Hair follicle dermal papilla cell (primary cell): ENCODE measurements around the gene CHST6. TPM values are rescaled to one million over a fixed set of nuclear protein-coding genes. Genes with fewer than 3 reads are reported as not detected.

ENCODE experiments used
- total RNA-seq: library from RNA; depleted of rRNA; stranded (reverse); fragments of >200 nt; gene quantifications from 2 replicates; pipeline ENCODE4 v1.2.3, GENCODE V29; 2012

Gene CHST6
- total RNA-seq, result 0.73 and 1.3 TPM in 2 replicates

DNA sequence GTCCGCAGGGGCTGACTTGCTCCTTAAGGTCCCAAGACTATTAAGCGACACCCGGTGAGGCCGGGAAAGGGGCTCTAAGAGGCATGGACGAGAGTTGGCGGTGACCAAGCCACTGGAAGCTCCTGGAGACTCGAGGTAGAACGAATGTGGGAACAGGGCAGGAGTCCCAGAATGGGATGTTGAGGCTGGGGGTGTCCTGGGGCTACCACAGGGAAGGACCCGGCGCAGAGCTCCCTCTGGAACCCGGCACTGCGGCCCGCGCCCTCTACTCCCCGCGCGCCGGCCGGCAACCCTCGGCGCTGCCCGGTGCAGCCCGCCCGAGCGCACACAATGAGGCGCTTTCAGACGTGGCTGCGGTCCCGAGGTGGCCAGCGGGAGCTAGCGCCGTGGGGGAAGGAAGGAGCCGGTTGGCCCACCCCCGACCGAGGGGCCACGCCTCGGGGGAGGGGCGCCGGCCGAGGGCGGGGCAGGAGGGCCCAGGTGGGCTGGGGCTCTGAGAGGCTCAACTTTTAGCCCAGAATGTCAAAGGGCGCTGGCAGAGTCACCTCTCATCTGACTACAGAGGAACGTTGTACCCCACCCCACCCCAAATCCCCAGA lies at the start of gene CHST6:
CHST6 (minus strand) TSS at position 366 of the 599 bp plus-strand sequence. CDS start 15,613 bp downstream, outside the sequence.

DNA sequence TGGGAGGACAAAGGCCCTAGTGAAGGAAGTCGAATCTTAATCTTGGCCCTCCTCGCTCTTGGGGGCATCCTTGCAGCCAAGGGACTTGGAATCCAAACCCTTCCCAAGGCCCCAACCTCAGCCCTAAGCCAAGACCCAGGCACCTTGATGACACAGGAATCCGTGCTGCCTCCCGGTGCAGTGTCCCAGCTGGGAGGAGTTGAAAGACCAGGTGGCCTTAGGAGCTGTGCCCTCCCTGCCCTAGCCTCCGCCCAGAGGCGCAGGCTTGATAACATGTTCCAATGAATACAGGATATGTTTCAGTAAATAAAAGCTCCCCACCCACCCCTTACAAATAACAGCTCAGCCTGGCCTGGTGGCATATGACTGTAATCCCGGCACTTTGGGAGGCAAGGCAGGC lies 40.7 kb upstream of the CHST6 start, which contains the start of gene CHST5:
CHST5 (minus strand) TSS at position 208 of the 400 bp plus-strand sequence. CDS start 5,724 bp downstream, outside the sequence.

DNA sequence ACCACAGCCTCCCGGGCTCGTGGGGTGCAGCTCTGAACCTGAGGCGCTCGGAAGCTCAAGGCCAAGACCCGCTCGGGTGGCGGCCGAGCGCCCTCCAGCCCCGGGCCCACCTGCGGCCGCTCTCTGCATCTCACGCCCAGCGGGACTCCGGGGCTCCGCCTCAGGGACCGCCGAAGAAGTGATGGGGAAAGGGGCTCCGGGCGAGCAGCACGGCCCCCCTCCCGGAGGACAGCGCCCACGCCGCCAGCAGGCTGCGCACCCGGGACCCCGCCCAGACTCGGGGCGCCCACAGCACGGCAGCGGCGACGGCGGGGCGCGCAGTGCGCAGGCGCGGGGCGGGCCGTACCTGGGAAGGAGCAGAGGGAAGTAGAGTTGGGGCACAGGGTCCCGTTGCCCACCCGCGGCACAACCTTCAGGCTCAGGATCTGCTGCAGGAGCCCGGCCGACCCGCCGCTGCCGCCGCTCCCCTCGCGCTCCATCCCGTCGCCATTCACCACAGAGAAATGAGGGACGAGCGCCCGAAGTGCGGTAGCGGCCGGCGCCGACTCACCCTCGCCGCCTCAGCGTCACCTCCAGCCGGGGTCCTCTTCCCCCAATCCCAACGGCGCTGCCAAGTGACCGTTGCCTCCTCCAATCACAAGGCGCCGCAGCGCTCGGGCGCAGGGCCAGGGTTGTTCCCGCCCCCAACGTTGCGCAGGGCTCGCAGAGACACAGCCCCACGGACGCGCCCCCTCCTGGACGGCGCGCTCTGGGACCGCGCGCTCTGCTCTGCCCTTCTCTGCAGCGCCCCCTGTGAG lies 30.9 kb downstream of the CHST6 start, which contains the start of gene TMEM170A:
TMEM170A (minus strand) TSS at position 568 of the 797 bp plus-strand sequence; CDS start at position 479, 89 bp downstream.

DNA sequence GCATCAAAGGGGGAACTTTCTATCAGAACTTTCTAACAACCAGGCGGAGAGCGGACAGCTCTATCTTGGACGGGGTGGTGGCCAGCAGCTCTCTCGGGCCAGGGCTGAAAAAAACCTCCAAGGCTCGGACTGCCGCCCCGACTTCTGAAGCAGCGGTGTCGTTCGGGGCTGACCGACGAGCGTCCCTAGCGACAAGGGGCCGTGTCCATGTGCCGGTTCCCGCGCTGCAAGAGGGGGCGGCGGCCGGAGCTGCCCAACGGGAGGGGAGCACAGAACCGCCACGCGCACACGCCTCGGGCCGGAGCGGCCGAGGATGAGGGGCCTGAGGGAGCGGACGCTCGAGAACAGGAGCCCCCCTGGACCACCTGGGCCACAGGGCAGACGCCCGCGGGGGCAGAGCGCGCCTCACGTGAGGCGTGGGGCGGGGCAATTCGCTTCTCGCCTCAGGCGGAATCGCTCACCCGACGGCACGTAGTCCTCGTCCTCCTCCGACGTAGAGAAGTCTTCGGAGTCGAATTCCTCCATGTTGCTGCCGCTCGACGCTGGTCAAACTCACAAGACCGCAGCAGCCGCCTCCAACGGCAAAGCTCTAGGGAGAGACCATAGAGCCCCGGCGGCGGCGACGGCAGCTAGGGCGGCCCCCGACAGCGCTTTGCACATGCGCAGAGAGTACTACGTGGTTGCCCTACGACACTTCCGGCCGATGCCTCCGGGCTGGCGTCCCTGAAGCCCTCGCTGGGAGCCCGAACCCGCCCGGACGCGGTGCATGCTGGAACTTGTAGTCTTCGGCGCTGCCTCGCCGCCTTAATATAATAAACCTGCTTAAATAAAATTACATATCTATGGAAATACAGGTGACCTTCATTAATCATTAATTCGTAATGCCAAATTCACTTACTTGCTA lies 62.2 kb downstream of the CHST6 start, which contains the start of gene CFDP1:
CFDP1 (minus strand) TSS at position 676 of the 904 bp plus-strand sequence; CDS start at position 525, 151 bp downstream.

Other genes starting within 250 kb of the CHST6 start
- 117 and 128 TPM in 2 replicates for gene BCAR1, start 243.8 kb downstream of the CHST6 start, total RNA-seq
- gene CFDP1, start 61.9 kb downstream of the CHST6 start, total RNA-seq, result 29.1 and 32.0 TPM in 2 replicates
- 12.6 and 14.1 TPM in 2 replicates for gene TMEM170A, start 30.8 kb downstream of the CHST6 start, total RNA-seq
- 0.49 TPM in 1 of 2 replicates, not detected in the other for gene CHST5, start 40.7 kb upstream of the CHST6 start, total RNA-seq
- 15.3 and 16.2 TPM in 2 replicates for gene TMEM231, start 60.8 kb upstream of the CHST6 start, total RNA-seq
- 27.3 and 34.5 TPM in 2 replicates for gene GABARAPL2, start 70.9 kb upstream of the CHST6 start, total RNA-seq
- 45.4 and 49.3 TPM in 2 replicates for gene ADAT1, start 127.8 kb upstream of the CHST6 start, total RNA-seq
- 104 and 112 TPM in 2 replicates for gene KARS1, start 152.2 kb upstream of the CHST6 start, total RNA-seq
- gene TERF2IP, start 152.3 kb upstream of the CHST6 start, total RNA-seq, result 32.5 and 38.9 TPM in 2 replicates
- gene CPHXL2, start 181.6 kb upstream of the CHST6 start, total RNA-seq, result not detected in 2 replicates
- not detected in 2 replicates for gene DUXB, start 206.0 kb upstream of the CHST6 start, total RNA-seq
- gene CPHXL, start 231.0 kb upstream of the CHST6 start, total RNA-seq, result not detected in 2 replicates